Activated B cell treated with CpG ODN at 0.5 μM for 24 hours (primary cell): ENCODE measurements around the gene ADAM11. TPM values are rescaled to one million over a fixed set of nuclear protein-coding genes. Genes with fewer than 3 reads are reported as not detected.

Experiments used
- ATAC-seq: fragments of 200-7000 bp; cut with Tn5 transposase; one replicate; pipeline ENCODE4 v1.10.0; 2021; ENCODE audit warnings: low read depth, mild to moderate bottlenecking, moderate library complexity
- CTCF ChIA-PET: fragments of 350-600 bp; sonication (Branson Sonifier 250); formaldehyde crosslinking; loops from one replicate; lab custom pipeline; 2021; ENCODE audit warnings: antibody characterized with exemption; lab: Charles Lee
- POLR2A ChIA-PET: fragments of 350-600 bp; sonication (Branson Sonifier 250); formaldehyde crosslinking; loops from one replicate; lab custom pipeline; 2021; ENCODE audit warnings: antibody characterized with exemption; lab: Charles Lee
- DNase-seq: peaks from one replicate; pipeline ENCODE4 v3.0.0; 2022
- H3K27ac Mint-ChIP-seq: one replicate; pipeline ENCODE4 v1.8.0; 2020; ENCODE audit warnings: mixed read lengths
- H3K27me3 Mint-ChIP-seq: one replicate; pipeline ENCODE4 v1.8.0; 2021; ENCODE audit warnings: mixed read lengths
- H3K36me3 Mint-ChIP-seq: one replicate; pipeline ENCODE4 v1.8.0; 2021; ENCODE audit warnings: low read depth, mixed read lengths
- H3K4me1 Mint-ChIP-seq: one replicate; pipeline ENCODE4 v1.8.0; 2021; ENCODE audit warnings: mixed read lengths
- H3K4me3 Mint-ChIP-seq: one replicate; pipeline ENCODE4 v1.8.0; 2020; ENCODE audit warnings: mild to moderate bottlenecking, mixed read lengths
- H3K9me3 Mint-ChIP-seq: one replicate; pipeline ENCODE4 v1.8.0; 2020; ENCODE audit warnings: mixed read lengths
- CTCF ChIP-seq: fragments of 200-600 bp; IDR thresholded peaks from one replicate; pipeline ENCODE4 v1.8.0; 2022; ENCODE audit warnings: antibody characterized with exemption, mild to moderate bottlenecking
- intact Hi-C: fragments of 100-400 bp; cut with micrococcal nuclease; formaldehyde crosslinking; loops from one replicate; pipeline ENCODE4 v1.15.1; 2024
- total RNA-seq: library from RNA; stranded (reverse); gene quantifications from 2 replicates; pipeline ENCODE4 v1.2.3, GENCODE V29; 2022

ADAM11 gene
- total RNA-seq, 1 donor from 2014 or later, result 0.09 TPM

DNA sequence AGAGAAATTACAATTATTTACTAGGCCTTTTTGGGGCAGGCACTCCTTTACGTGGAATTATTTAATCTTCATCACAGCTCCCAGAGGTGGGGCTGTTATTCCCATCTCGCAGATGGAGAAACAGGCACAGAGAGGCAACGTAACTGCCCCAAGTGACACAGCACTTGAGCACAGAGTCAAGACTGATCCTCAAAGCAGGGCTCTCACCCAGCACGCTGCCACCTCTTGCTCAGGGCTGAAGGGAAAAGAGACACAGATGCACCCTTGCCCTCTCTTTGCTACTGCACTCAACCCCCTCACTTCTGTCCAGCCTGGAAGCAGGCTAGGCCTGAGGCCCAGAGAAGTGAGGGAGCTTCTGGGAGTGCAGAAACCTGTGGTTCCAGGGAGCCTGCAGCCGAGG, 4.4 kb downstream of the ADAM11 start:
- Mint-ChIP-seq H3K4me3 (no peak overlapping the region), H3K9me3 (no peaks in the 10 kb centered on the region), H3K4me1 (peaks cover 1% of the 10 kb centered on the region), H3K27ac (no peak overlapping the region), H3K27me3 (peaks cover 13% of the 10 kb centered on the region), H3K36me3 (no peaks in the 10 kb centered on the region)
- POLR2A ChIA-PET, result interaction anchor here (0.6 to 0.7 kb wide), 2 partner anchors 9 to 259 kb away, joined by 3 to 9 read pairs; no protein-coding TSS in a partner anchor
- no peak for TF ChIP-seq CTCF
- intact Hi-C loops, result no loop called here
- ATAC-seq (no peak), DNase-seq (no peak)
- CTCF ChIA-PET, result interaction anchor here (0.6 kb wide), 1 partner anchor 8 kb away, joined by 3 read pairs; no protein-coding TSS in a partner anchor

- no peaks in the 10 kb centered on the region for H3K4me1 Mint-ChIP-seq
- intact Hi-C loops, result no loop called here
- DNase-seq (no peak), ATAC-seq (no peak)
- no peak for TF ChIP-seq CTCF
- no peaks in the 10 kb centered on the region for H3K36me3 Mint-ChIP-seq
- H3K9me3 Mint-ChIP-seq, result no peaks in the 10 kb centered on the region
- H3K27ac Mint-ChIP-seq, result no peak overlapping the region
- H3K27me3 Mint-ChIP-seq, result peaks cover 8% of the 10 kb centered on the region
- ChIA-PET POLR2A (no interaction called here), CTCF (no interaction called here)
- H3K4me3 Mint-ChIP-seq, result no peak overlapping the region
Observed at GRCh38 chr17:44765965-44766364, 7.2 kb downstream of the ADAM11 start.

GRCh38 chr17:44766409-44767038, 7.7 kb downstream of the ADAM11 start:
- Mint-ChIP-seq H3K4me1 (no peaks in the 10 kb centered on the region), H3K27ac (no peak overlapping the region)
- CTCF ChIA-PET, result no interaction called here

GRCh38 chr17:44767493-44767892, 8.7 kb downstream of the ADAM11 start:
- intact Hi-C loops, result no loop called here
- CTCF ChIA-PET, result no interaction called here

More at GRCh38 chr17:44766409-44767038, 7.7 kb downstream of the ADAM11 start:
- POLR2A ChIA-PET, result interaction anchor here (0.7 kb wide), 1 partner anchor 382 kb away, joined by 4 read pairs; no protein-coding TSS in a partner anchor
- Mint-ChIP-seq H3K4me3 (no peak overlapping the region), H3K9me3 (no peaks in the 10 kb centered on the region), H3K36me3 (no peaks in the 10 kb centered on the region), H3K27me3 (peaks cover 3% of the 10 kb centered on the region)
- intact Hi-C loops, result no loop called here
- TF ChIP-seq CTCF, result no peak
- no peak for DNase-seq
- ATAC-seq, result no peak

More at GRCh38 chr17:44767493-44767892, 8.7 kb downstream of the ADAM11 start:
- Mint-ChIP-seq H3K9me3 (no peaks in the 10 kb centered on the region), H3K27me3 (peaks cover 3% of the 10 kb centered on the region), H3K36me3 (no peaks in the 10 kb centered on the region), H3K4me1 (no peaks in the 10 kb centered on the region), H3K27ac (no peak overlapping the region), H3K4me3 (no peak overlapping the region)
- POLR2A ChIA-PET, result no interaction called here
- ATAC-seq (no peak), DNase-seq (no peak)
- TF ChIP-seq CTCF, result no peak
